GM18907 (cell line): ENCODE measurements around the gene DCLK3.
A peak's percentile ranks its signal among the peaks of the same experiment; 100 is the strongest.

Experiments used
- ATAC-seq: cut with Tn5 transposase; IDR thresholded peaks from one replicate; pipeline ENCODE4 v1.9.1; 2021; ENCODE audit warnings: mild to moderate bottlenecking, moderate library complexity; ENCODE audit not compliant: unreplicated experiment

Gene DCLK3

GRCh38 chr3:36679384-36680200 is 84.8 kb downstream of the DCLK3 start:
- ATAC-seq, result peak; percentile 67

- no peak for ATAC-seq
These were observed 85.9 kb downstream of the DCLK3 start for GRCh38 chr3:36678216-36679013.

GRCh38 chr3:36677331-36678007 is 86.9 kb downstream of the DCLK3 start:
- peak; percentile 82 for ATAC-seq

GRCh38 chr3:36674816-36675215 is 89.5 kb downstream of the DCLK3 start:
- ATAC-seq, result no peak

GRCh38 chr3:36669764-36670163 is 94.6 kb downstream of the DCLK3 start:
- ATAC-seq, result no peak

GRCh38 chr3:36666166-36666565 is 98.2 kb downstream of the DCLK3 start:
- ATAC-seq, result no peak

GRCh38 chr3:36663666-36664291 is 100.6 kb downstream of the DCLK3 start:
- peak; percentile 93 for ATAC-seq

- ATAC-seq, result no peak
These were observed 101.7 kb downstream of the DCLK3 start for GRCh38 chr3:36662626-36663025.
